IPS-18c (cell line): ENCODE measurements around the gene TMEM219.
"Not testable (repeated sequence)": the region's sequence is repeated elsewhere in the genome, so short reads cannot be mapped to it uniquely, and the experiment has no call there.

Experiments used
- H3K4me3 ChIP-seq: 2 replicates; pipeline ENCODE4 v1.7.0; 2013; ENCODE audit warnings: low read depth, mild to moderate bottlenecking, low read length, moderate library complexity; ENCODE audit not compliant: insufficient read depth
- H3K9me3 ChIP-seq: one replicate; pipeline ENCODE4 v1.6.1; 2013; ENCODE audit warnings: mild to moderate bottlenecking, low read length, moderate library complexity; ENCODE audit not compliant: control insufficient read depth, insufficient read depth

TMEM219 gene

DNA sequence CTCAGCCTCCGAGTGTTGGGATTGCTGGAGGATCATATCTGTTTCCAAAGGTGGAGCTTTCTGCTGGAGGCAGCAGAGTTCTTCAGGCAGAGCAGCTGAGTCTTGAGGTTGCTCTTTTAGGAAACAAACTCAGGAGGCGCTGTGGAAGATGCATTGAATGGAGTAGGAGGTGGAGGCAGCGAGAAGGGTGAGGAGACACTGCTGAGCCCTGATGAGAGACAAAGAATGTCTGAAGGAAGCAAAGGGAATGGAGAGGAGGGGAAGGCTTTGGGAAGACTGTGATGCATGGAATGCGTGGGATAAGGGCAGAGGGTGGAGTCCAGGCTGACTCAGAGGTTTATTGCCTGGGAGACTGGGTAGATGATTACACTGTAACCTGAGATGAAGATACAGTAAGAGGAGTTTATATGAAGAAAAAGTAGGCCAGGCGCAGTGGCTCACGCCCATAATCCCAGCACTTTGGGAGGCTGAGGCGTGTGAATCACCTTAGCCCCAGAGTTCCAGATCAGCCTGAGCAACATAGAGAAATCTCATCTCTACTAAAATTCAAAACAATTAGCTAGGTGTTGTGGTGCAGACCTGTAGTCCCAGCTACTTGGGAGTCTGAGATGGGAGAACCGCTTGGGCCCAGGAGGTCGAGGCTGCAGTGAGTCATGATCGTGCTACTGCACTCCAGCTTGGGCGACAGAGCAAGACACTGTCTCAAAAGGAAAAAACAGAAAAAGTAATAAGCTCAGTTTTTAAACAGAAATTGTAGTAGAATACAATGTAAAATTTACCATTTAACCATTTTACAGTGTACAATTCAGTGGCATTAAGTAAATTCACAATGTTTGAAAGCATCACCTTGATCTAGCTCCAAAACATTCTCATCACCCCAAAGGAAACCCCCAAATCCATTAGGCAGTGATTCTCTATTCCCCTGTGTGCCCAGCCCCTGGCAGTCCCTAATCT, 17.8 kb upstream of the TMEM219 start:
- Histone ChIP-seq H3K4me3 (no peak overlapping the region), H3K9me3 (no peaks in the 10 kb centered on the region)

DNA sequence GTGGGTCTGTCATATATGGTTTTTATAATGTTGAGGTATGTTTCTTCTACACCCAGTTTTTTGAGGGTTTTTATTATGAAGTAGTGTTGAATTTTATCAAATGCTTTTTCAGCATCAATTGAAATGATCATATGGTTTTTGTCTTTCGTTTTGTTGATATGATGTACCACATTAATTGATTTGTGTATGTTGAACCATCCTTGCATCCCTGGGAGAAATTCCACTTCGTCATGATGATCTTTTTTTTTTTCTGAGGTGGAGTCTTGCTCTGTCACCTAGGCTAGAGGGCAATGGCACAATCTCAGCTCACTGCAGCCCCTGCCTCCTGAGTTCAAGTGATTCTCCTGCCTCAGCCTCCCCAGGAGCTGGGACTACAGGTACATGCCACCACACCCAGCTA, 14.0 kb upstream of the TMEM219 start:
- H3K4me3 ChIP-seq, result no peak overlapping the region
- H3K9me3 ChIP-seq, result no peaks in the 10 kb centered on the region

DNA sequence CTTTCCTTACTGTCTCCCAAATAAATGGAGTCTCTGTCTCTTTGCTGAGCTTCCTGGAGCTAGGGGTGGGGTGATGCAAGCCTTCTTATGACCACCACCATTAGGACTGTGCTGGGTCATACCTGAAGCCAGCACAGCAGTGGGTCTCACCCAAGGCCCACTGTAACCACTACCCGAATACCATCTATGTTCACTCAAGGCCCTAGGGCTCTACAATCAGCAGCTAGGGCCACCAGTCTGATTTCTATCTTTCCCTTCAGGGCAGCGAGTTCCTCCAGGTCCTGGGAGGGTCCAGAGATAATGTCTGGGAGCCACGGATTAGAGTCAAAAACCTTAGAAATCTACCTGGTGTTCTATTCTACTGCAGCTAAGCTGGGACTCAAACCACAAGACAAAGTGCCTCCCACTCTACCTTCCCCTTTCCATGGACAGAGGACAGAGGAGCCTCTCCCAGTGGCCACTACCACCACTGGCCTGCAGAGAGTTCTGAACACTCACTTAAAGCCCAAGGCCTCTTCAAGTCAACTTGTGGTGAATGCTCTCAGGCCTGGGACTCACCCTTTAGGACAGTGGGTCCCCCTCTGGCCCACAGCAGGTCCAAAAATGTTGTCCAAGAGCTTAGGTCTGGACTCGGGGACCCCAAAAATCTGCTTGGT, 10.9 kb upstream of the TMEM219 start:
- Histone ChIP-seq H3K4me3 (no peak overlapping the region), H3K9me3 (no peaks in the 10 kb centered on the region)

DNA sequence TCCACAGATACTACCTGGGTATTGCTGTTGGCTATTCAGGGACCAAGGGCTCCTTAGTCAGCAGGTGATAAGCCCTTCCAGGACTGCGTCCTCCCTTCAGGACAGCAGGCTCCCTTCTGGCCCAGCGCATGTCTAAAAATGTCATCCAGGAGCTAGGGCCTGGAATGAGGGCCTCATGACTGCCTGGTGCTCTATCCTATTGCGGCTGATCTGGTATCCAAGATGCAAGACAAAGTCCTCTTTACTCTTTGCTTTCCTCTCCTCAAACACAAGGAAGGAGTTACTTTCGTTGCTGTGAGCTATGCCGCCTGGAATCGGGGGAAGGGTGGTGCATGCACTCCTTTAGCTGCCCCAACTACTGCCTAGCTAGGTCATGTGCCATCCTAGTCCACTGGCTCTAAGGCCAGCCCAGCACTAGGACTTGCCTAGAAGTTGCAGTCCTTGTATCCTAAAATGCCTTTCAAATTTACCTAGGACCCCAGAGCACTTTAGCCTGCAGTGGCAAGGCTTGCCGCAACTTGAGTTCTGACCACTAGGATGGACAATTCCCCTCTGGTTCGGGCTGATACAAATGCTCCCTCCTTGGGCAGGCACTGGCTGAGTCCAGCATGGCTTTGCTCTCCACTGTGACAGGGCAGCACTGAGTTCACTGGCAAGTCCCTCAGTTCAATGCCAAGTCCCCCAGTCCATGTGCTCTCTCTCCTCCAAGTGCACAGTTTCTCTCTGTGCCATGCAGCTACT, 10.1 kb upstream of the TMEM219 start:
- H3K4me3 ChIP-seq, result no peak overlapping the region
- H3K9me3 ChIP-seq, result no peaks in the 10 kb centered on the region

DNA sequence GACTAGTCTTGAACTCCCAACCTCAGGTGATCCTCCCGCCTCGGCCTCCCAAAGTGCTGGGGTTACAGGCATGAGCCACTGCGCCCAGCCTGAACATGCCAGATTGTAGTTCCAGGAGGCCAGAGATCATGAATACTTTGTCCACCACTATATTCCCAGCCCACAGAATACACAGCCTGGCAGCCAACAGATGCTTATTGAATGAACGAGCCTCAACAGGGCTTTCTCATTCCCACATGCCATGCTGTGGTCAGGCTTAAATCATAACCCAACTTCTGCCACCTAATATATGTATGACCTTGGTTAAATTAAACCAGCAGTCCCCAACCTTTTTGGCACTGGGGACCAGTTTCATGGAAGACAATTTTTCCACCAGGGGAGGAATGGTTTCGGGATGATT, 3.1 kb upstream of the TMEM219 start:
- H3K4me3 ChIP-seq, result no peak overlapping the region
- H3K9me3 ChIP-seq, result no peaks in the 10 kb centered on the region

DNA sequence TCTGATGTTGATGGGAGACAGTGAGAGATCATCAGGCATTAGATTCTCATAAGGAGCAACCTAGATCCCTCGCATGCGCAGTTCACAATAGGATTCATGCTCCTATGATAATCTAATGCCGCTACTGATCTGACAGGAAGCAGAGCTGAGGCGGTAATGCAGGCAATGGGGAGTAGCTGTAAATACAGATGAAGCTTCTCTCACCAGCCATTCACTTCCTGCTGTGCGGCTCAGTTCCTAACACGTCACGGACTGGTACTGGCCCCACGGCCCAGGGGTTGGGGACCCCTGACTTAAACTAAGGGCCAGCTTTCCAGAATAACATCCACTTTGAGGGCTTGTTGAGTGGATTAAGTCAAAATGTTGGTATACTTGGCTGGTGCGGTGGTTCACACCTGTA, 2.6 kb upstream of the TMEM219 start:
- H3K4me3 ChIP-seq, result no peak overlapping the region
- no peaks in the 10 kb centered on the region for H3K9me3 ChIP-seq

DNA sequence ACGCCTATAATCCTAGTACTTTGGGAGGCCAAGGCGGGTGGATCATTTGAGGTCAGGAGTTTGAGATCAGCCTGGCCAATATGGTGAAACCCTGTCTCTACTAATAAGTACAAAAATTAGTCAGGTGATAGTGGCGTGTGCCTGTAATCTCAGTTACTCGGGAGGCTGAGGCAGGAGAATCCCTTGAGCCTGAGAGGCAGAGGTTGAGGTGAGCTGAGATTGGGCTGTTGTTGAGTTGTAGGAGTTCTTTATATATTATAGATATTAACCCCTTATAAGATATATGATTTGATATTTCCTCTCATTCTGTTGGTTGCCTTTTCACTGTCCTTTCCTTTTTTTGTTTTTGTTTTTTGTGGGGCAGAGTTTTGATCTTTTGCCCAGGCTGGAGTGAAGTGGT, 2.1 kb upstream of the TMEM219 start:
- H3K9me3 ChIP-seq, H3K4me3 ChIP-seq: not testable (repeated sequence)

DNA sequence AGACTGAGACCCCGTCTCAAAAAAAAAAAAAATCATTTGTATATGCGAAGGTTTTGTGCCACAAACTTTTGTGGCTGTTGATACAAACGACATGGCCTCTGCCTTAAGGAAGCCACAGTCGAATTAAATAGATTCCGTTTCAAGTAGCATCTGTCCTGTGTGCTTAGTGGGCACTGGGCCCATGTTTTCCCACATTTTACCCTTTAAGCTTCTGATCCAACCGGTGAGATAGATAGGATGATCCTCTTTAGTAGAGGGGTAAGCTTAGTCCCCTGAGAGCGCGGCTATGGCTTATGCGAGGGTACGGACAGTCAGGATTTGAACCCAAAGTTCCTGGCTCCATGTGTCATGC, 776 bp upstream of the TMEM219 start:
- no peaks in the 10 kb centered on the region for H3K9me3 ChIP-seq
- H3K4me3 ChIP-seq, result peak overlapping the region; percentile 84

DNA sequence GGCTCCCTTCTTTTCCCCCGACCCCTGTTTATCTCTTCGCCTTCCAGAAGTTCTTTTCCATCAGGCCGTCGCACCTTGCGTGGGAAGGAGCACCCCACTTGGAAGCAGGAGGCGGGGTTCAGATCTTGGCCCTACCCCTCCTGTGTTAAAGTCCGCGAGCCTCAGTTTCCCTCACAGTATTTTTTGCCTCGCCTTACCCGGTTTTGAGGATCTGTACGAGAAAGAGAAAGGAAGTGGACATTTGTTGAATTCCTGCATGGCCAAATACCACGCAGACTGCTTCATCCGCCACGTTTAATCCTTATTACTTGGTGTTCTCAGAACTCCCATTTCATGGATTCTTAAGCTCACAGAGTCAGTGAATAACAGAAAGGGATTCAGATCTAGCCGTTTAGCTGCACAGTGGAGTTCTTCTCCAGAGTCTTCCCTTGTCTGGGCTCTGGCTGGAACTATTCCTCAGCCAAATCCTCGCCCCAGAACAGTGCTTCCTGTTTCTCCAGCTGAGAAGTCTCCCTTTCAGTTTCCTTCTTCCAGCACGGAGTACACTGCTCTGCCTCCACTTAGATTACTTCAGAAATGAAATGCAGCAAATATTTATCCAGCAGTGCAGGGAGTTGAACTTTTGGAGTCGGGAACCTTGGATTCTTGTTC, 590 bp downstream of the TMEM219 start:
- Histone ChIP-seq H3K9me3 (no peaks in the 10 kb centered on the region), H3K4me3 (peak overlapping the region; percentile 84)

DNA sequence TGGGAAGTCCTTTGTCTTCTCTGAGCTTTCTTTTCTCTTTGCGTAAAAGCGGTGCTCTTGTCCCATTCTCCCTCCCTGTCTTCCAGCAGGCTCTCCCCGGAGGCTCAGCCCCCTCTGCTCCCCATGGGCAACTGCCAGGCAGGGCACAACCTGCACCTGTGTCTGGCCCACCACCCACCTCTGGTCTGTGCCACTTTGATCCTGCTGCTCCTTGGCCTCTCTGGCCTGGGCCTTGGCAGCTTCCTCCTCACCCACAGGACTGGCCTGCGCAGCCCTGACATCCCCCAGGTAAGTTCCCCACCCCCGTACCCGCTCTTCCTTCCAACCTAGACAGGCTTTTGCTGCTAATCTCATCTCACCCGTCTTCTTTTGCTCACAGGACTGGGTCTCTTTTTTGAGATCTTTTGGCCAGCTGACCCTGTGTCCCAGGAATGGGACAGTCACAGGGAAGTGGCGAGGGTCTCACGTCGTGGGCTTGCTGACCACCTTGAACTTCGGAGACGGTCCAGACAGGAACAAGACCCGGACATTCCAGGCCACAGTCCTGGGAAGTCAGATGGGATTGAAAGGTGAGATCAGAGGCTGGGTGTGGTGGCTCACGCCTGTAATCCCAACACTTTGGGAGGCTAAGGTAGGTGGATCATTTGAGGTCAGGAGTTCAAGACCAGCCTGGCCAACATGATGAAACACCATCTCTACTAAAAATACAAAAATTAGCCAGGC, 1.3 kb downstream of the TMEM219 start:
- no peak overlapping the region for H3K4me3 ChIP-seq
- H3K9me3 ChIP-seq, result no peaks in the 10 kb centered on the region

DNA sequence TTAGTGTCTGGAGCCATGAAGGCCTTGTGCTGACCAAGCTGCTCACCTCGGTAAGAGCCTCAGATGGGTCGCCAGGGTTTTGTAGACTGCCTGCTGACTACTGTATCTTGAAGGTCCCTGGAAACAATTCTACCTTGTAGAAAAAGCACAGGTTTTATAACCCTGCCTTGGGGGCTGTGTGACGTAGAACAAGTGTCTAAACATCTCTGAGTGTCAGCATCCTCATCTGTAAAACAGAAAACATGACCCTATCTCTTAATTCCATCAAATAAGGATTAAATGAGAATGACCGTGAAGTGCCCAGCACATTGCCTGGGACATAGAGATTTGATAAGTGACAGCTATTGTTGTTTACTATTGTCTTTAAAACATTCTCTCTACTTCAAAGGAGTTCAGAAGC, 6.3 kb downstream of the TMEM219 start:
- Histone ChIP-seq H3K9me3 (peaks cover 4% of the 10 kb centered on the region), H3K4me3 (no peak overlapping the region)

DNA sequence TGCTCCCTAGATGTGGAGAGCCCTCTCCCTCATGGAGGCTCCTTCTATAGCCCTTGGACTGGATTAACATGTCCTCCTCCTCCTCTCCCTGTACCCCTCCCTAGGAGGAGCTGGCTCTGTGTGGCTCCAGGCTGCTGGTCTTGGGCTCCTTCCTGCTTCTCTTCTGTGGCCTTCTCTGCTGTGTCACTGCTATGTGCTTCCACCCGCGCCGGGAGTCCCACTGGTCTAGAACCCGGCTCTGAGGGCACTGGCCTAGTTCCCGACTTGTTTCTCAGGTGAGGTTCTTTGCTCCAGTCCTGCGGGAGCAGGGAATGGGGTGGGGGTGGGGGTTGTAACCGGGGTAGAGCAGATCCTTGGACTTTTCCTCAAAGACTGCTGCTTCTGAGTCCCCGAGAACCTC, 9.4 kb downstream of the TMEM219 start:
- peaks cover 4% of the 10 kb centered on the region for H3K9me3 ChIP-seq

DNA sequence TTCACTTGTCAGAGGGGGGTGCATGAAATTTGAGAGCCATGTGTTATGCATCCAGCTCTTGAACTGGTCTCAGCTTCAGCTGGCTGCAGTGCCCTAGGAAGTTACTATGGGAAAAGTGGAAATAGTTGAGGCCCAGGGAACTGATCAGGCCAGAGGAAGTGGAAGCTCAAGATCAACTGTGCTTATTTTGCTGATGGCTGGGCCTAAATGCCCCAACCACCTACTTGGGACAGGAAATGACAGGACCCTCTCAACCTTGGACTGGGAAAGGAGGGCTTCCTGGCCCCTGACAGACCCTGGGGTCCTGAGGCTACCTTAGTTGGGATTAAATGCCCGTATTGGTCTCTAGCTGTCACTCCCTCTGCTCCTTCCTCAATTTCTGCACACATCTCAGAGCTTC, 10.6 kb downstream of the TMEM219 start:
- H3K9me3 ChIP-seq, result peaks cover 4% of the 10 kb centered on the region
- H3K4me3 ChIP-seq, result no peak overlapping the region

More for the DNA sequence above, 9.4 kb downstream of the TMEM219 start:
- no peak overlapping the region for H3K4me3 ChIP-seq

DNA sequence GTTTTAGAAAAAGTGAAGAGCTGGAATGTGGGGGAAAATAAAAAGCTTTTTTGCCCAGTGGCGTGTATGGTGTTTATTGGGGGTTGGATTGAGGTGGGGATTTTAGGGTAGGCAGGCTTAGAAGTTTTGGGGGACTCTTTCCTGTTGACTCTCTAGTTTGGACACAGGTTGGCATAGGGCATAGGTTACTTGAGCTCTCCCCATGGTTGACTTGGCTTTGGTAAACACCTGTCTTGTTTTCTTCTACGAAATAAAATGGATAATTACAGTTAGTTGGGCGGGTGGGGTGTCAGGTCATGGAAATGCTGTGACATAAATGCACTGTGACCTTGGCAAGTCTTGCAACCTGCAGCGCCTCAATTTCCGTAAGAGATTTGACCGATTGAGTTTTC, 11.1 kb downstream of the TMEM219 start:
- peaks cover 4% of the 10 kb centered on the region for H3K9me3 ChIP-seq
- no peak overlapping the region for H3K4me3 ChIP-seq

DNA sequence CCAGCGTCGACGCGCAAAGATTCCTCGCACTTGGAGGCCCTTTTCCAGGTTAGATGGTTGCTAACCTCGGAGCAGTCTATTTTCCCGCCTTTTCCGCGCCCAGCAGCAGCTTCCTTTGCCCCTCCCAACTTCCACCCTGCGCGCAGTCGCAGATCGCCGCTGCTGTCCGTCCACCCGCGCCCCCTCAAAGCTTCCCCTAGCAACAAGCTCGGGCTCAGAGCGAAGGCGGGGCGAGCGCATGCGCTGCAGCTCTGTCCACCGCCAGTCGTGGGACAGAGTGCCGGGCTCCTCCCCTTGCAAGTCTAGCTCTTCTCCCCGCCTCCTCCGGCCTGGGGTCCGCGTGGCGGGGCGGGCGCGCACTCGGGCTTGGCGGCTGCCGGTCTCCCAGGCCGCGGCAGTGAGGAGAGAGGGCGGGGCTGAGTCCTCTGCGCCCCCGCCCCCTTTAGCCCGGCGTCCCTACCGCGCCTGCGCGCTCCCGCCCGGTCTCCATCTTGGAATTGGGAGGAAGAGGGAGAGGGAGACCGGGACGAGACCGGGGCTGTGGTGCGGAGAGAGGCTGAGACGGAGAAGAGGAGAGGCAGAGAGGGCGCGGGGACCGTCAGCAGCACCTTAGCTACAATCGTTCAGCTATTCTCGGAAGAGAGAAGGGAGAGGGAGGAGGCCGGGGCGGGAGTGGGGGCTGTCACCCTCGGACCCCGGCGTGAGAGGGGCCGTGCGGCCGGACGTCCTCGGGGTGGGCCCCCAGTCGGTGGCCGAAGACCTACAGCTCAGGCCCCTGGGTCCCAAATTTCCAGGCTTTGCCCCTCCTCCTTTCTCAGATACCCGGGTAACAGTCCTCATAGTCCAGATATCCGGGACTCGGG, 11.7 kb downstream of the TMEM219 start, which contains the start of gene TAOK2:
Gene TAOK2, plus strand, starts transcription at position 485 of the 863 bp plus-strand sequence. CDS start 3,905 bp downstream, outside the sequence.
- peak within 1 kb of the TSS; percentile 88 for H3K4me3 ChIP-seq

More for the DNA sequence above, 11.7 kb downstream of the TMEM219 start, which contains the start of gene TAOK2:
- H3K9me3 ChIP-seq, result peaks cover 4% of the 10 kb centered on the region
